HG03575 (cell line): ENCODE results near the gene RCL1.
"Not testable (repeated sequence)": the region's sequence is repeated elsewhere in the genome, so short reads cannot be mapped to it uniquely, and the experiment has no call there.

Experiments
- ATAC-seq: cut with Tn5 transposase; IDR thresholded peaks from one replicate; pipeline ENCODE4 v1.9.1; 2021; ENCODE audit not compliant: unreplicated experiment, insufficient number of reproducible peaks, low FRiP score; ENCODE audit errors: extremely low read depth

Gene RCL1

DNA sequence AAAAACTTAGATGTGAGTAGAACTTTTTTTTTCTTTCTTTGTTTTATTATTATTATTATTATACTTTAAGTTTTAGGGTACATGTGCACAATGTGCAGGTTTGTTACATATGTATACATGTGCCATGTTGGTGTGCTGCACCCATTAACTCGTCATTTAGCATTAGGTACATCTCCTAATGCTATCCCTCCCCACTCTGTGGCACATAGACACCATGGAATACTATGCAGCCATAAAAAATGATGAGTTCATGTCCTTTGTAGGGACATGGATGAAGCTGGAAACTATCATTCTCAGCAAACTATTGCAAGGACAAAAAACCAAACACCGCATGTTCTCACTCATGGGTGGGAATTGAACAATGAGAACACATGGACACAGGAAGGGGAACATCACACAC lies 17.8 kb upstream of the RCL1 start:
- ATAC-seq: not testable (repeated sequence)

DNA sequence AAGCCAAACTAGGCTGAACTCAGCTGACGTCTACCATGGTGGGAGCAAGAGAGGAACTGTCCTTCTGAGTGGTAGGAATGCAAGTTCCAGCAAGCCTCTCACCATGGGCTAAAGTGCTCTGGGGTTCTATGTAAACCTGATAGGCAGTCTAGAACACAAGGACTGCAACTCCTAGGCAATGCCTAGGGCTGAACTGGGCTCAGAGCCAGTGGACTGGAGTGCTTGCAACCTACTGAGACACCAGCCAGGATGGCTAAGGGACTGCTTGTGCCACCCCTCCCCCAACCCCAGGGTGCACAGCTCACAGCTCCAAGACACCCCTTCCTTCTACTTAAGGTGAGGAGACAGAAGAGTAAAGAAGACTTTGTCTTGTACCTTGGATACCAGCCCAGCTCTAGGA lies 12.1 kb upstream of the RCL1 start:
- no peak for ATAC-seq

DNA sequence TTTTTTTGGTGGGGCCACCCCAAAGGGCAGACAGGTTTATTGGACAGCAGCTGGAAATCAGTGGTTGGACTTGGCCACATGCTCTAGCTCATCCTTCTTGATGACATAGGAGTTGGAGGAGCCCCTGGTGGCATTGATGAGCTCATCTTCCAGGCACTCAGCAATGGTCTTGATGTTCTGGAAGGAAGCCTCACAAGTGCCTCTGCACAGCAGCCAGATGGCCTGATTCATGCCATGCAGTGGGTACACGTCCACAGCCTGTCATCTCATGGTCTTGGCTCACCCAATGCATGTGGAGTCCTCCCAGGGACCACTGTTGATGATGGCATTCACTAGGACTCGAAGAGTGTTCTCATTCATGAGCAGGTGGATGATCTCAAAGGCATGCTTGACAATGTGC lies 11.3 kb upstream of the RCL1 start:
- ATAC-seq: no peak

DNA sequence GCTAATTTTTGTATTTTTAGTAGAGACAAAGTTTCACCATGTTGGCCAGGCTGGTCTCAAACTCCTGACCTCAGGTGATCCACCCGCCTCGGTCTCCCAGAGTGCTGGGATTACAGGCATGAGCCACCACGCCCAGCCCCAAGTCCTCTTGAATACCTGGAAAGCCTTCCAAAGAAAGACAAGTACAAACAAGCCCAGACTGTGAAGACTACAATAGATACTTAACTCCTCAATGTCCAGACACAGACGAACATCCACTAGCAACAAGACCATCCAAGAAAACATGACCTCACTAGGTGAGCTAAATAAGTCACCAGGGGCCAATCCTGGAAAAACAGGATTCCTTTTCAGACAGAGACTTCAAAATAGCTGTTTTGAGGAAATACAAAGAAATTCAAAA lies 9.6 kb upstream of the RCL1 start:
- not testable (repeated sequence) for ATAC-seq

DNA sequence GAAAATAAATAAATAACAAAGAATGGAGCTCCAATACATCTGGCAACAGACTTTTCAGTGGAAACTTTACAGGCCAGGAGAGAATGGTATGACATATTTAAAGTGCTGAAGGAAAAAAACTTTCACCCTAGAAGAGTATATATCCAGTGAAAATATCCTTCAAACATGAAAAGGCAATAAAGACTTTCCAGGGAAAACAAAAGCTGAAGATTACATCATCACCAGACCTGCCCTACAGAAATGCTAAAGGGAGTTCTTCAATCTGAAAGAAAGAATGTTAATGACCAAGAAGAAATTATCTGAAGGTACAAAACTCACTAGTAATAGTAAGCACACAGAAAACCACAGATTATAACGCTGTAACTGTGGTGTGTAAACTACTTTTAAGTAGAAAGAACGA lies 8.3 kb upstream of the RCL1 start:
- no peak for ATAC-seq

DNA sequence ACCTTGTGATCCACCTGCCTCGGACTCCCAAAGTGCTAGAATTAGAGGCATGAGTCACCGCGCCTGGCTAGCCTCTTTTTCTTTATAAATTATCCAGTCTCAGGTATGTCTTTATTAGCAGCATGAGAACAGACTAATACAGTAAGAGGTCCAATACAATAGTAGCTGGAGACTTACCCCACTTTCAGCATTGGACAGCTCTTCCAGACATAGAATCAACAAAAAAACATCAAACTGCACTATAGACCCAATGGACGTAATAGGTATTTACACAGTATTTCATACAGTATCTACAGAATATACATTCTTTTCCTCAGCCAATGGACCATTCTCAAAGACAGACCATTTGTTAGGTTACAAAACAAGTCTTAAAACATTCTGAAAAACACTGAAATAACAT lies 6.1 kb upstream of the RCL1 start:
- no peak for ATAC-seq

DNA sequence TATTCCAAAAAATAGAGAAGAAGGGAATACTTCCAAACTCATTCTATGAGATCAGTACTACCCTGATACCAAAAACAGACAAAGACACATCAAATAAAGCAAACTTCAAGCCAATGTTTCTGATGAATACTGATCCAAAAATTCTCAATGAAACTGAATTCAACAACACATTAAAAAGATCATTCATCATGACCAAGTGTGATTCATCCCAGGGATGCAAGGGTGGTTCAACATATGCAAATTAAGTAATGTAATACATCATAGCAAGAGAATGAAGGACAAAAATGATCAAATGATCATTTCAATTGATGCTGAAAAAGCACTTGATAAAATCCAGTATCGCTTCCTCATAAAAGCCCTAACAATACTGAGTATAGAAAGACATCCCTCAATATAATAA lies 4.9 kb upstream of the RCL1 start:
- ATAC-seq: no peak

DNA sequence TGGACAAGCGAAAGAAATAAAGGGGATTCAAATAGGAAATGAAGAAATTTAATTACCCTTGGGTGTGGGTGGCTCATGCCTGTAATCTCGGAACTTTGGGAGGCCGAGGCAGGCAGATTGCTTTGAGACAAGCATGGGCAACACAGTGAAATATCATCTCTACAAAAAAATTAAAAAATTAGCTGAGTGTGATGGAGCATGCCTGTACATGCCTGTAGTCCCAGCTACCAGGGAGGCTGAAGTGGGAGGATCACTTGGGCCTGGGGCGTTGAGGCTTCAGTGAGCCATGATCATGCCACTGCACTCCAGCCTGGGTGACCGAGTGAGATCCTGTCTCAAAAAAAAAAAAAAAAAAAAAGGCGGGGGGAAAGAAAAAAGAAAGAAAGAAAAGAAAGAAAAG lies 4.0 kb upstream of the RCL1 start:
- no peak for ATAC-seq

DNA sequence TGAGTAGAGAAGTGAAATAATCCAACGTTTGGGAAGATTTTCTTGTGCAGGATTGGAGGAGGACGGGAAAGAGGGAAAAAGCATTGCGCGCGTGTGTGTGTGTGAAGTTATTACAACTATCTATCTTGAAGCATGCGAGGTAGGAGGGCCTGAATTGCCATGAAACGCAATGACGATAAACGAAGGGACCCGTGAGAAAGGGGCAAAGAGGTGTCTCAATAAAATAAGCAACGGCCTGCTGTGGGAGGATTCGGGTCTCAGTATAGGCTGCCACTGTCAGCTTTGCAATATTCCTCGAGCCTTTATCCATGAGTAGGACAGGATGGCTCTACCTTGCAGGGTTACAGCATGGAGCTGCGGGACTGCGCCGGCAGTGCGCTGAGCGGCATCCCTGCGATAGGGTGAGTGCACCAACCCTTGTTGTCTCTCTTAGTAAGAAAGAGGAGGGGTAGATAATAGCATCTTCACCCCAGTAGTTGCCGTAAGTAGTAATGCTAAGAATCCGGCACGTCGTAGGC lies 631 bp upstream of the RCL1 start:
- peak; percentile 13 for ATAC-seq

DNA sequence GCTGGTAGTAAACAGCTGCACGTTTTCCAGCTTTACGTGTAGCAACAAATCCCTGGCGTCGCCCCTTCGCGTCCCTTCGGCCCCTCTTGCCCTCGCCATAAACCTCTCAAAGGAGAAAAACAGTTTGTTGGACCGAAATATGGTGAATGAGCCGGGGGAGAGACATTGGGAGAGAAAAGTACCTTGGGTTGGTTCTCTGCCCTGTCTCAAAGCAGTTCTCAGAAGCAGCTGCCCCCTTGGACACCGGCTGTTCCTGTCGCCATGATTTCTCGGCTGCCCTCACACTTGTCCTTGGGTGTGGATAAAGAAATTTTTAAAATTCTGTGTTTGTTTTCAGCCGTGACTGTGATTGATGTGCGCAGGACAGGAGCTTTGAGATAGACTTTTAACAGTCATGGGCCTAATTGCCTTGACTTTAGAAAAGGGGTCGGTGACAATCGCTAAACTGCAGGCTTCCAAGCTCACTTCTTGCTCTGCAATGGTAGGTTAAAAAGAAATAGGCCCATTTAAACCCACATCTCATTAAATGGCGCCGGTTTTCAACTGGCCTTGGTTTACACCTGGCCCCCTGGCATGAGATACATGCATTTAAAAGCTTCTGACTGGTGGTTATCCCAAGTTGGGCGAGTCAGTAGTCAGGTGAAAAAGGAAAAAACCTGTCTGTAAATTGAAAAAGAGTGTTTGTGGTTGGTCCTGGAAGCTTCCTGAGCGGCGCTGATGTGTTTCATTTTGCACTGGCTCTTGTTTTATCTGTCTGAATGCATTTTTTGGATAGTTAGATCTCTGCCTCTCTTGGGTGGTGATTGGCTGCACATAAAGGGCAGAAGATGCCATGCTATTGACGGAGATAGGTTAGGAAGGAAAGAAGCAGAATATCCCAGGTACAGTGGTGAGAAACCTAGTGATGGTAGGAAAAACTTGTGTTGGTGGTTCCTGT lies 983 bp downstream of the RCL1 start:
- ATAC-seq: no peak

DNA sequence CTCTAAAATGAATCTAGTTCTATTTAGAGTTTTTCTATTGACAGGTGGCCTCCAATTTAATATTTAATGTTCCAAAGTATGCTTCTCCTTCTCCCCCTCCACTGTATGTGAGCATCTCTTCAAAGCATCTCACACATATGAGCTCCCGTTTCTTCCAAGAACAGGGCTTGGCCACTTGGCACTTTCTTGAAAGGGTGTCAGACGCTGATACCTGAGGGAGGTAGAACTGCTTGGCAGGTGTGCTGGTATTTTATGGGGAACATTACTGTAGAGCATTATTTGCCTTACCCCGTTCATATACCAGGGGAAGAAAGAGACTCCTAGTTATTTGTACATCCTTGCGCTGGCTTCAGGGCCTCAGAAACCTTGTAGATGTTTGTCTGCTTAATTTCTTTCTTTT lies 1.9 kb downstream of the RCL1 start:
- no peak for ATAC-seq

DNA sequence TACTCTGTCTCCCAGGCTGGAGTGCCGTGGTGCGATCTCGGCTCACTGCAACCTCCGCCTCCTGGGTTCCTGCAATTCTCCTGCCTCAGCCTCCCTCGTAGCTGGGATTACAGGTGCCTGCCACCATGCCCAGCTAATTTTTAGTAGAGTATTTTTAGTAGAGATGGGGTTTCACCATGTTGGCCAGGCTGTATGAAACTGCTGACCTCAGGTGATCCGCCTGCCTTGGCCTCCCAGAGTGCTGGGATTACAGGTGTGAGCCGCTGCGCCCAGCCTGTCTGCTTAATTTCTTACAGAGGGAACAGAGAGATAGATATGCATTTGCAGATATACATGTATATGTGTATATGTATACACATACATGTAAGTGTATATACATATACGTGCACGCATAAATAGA lies 2.4 kb downstream of the RCL1 start:
- not testable (repeated sequence) for ATAC-seq

DNA sequence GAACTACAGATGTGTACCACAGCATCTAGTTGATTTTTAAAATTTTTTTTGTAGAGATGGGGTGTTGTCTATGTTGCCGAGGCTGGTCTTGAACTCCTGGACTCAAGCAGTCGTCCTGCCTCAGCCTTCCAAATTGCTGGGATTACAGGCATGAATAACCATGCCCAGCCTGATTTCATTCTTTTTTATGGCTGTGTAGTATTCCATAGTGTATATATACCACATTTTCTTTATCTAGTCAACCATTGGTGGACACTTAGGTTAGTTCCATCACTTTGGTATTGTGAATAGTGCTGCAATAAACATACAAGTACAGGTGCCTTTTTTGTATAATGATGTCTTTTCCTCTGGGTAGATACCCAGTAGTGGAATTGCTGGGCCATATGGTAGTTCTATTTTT lies 3.8 kb downstream of the RCL1 start:
- ATAC-seq: no peak

DNA sequence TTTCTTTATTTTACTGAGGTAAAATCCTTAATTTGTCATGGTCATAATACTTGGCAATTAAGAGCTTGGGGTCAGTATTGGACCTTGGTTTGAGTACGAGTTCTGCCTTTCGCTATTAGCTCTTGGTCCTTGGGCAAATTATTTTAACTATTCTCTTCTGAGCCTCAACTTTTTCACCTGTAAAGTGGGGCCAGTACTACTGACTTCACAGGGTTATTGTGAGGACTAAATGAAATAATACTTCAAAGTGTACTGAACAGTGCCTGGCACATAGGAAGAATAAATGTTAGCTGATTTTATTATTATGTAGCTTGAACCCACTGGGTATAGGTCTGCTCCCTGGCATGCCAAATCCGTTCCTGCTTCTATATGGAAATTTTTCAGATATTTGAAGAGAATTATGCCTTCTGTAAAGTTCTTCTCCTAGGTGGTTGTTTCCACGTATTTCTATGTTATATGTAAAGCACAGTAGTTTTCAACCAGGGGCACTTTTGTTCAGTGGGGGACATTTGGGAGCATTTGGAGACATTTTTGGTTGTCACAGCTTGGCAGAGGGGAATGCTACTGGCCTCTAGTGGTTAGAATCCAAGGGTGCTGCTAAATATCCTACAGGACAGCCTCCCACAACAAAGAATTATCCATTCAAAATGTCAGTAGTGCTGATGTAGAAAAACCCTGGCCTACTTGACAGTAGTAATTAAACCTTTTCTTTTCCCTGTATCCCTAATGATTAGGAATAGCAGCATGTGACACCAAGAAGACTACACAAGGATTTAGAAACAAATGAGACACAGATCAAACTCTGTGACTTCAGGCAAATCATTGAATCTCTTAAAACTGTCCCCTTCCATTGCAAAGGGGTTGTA lies 4.5 kb downstream of the RCL1 start:
- ATAC-seq: no peak

DNA sequence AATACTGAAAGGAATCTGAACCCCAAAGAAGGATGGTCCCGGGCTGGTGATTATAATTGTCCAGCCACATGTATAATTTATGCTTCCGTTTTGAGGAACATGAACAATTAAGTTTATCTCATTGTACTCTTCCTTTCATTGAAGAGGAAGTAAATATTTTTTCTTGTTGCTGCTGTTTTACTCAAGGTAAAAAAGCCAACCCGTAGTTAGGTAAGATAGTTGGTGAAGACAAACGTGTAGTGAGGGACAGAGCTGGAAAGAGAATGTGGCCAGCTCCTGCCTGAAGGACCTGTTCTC lies 5.1 kb downstream of the RCL1 start:
- ATAC-seq: no peak

DNA sequence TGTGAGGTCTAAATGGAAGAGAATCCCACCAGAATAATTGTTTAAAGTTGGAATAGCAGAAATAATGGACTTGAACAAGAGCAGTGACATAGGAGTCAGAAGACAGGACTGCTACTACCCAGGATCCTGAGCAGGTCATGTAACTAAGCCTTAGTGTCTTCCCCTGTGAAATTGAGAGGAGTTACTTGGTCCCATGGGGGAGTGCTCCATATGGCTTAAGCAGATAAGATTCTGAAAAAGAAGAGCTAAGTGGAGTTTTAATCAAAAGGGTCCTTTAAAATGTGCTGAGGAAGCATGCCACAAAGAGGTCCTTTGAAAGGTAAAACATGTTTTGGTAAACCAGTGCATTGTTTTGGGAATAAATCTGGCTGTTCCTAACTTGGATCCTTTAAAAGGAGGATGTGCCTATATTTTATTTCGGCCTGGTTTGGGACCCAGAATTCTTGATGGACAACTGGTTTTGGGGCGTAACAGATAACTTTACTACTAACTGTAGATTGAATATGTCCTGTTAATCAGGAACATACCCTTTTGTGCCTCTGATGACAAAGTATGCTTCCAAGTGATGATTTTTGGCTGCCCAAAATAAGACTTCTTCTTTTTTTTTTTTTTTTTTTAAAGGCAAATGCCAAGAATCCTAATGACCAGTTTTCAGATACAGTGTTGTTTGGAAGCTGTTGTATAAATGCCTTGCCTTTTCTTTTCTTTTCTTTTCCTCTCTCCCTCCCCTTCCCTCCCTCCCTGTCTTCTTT lies 5.7 kb downstream of the RCL1 start:
- ATAC-seq: no peak

DNA sequence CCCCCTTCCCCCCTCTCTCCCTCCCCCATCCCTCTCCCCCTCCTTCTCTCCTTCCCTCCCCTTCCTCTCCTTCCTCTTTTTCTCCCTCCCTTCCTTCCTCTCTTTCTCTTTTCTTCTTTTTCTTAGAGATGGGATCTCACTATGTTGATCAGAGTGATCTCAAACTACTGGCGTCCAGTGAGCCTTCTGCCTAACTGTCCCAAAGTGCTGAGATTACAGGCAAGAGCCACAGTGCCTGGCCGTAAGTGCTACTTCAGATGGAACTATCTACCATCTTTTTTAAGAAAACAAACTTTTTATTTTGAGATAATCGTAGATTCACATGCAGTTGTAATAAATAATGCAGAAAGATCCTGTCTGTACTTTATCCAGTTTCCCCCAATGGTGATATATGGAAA lies 6.3 kb downstream of the RCL1 start:
- no peak for ATAC-seq

DNA sequence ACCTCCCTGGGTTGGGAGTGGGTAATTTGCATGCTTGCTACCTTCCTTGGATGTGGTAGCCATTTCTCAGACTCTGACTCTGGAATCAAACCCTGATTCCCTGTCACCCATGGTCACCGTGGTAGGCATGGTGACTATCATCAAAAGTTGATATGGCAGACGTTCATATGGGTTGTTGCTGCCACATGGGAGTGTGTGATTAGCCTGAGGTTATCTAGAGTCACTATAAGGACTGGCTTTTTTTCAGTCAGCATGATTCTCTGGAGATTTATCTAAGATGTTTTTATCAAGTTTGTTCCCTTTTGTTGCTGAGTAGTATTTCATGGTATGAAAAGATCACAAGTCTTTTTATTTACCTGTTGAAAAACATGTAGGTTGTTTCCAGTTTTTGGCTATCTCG lies 7.0 kb downstream of the RCL1 start:
- no peak for ATAC-seq

DNA sequence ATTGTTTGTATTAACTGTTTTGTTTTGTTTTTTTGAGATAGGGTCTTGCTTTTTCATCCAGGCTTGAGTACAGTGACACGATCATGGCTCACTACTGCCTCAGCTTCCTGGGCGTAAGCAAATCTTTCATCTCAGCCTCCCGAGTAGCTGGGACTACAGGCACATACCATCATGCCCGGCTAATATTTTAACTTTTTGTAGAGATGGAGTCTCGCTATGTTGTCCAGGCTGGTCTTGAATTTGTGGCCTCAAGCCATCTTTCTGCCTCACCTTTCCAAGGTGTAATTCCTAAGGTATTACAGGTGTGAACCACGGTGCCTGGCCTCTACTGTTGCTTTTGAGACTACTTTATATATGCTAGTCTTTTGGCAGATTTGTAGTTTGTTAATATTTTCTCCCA lies 8.4 kb downstream of the RCL1 start:
- ATAC-seq: no peak
